Thyroid gland (tissue), 4 donors: ENCODE data around the gene RERG.

Experiments
- CTCF ChIP-seq, 6 experiments: fragments of 200-600 bp in 3 of 6; fragments of 450-650 bp in 3 of 6; sonication (generic) in 3 of 6; IDR thresholded peaks; one replicate each; pipeline ENCODE4 v1.5.1; 2016 to 2019; ENCODE audit warnings: antibody characterized with exemption in 6 of 6, mild to moderate bottlenecking in 2 of 6, inconsistent platforms in 1 of 6, moderate library complexity in 1 of 6
- POLR2A ChIP-seq, 2 donors: fragments of 450-650 bp; IDR thresholded peaks; one replicate each; pipeline ENCODE4 v1.6.1; 2017; ENCODE audit warnings: antibody characterized with exemption in 2 of 2, mild to moderate bottlenecking in 2 of 2, moderate library complexity in 1 of 2

- peak in 3 of 6 experiments; percentile 25 to 40 (median 30) for TF ChIP-seq CTCF (IDR thresholded peaks at IDR 0.05)
- TF ChIP-seq POLR2A (IDR thresholded peaks at IDR 0.05): no peak
These were observed 13.1 kb downstream of the RERG start for GRCh38 chr12:15208140-15208539.
